Brain pericyte (primary cell): ENCODE data around the gene UQCRC1.
A peak's percentile ranks its signal among the peaks of the same experiment; 100 is the strongest.

Source experiments
- DNase-seq: peaks from one replicate; pipeline ENCODE4 v3.0.0-alpha.2; 2012; ENCODE audit warnings: low read depth, low spot score

The UQCRC1 gene

DNA sequence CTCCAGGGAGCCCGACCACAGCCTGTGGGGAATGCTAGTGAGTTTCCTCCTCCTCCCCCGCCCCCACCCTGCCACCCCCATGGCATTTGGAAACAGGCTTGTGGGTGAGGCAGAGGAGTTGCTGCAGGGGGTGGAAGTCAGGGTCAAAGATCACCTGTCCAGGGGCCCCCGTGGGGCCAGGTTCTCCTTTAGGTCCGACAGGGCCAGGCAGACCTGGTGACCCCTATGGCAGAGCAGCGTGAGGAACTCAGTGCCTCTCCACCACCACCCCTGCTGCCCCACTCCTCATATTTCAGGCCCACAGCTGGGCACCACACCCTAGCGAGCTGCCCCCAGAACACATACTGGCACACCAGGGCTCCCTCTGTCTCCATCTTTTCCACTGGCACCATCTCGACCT, 36.9 kb downstream of the UQCRC1 start:
- no peak for DNase-seq

- DNase-seq: no peak
Observed at GRCh38 chr3:48571938-48572337, 37.5 kb downstream of the UQCRC1 start.

- DNase-seq: no peak
Observed at GRCh38 chr3:48569808-48570450, 39.5 kb downstream of the UQCRC1 start.

DNA sequence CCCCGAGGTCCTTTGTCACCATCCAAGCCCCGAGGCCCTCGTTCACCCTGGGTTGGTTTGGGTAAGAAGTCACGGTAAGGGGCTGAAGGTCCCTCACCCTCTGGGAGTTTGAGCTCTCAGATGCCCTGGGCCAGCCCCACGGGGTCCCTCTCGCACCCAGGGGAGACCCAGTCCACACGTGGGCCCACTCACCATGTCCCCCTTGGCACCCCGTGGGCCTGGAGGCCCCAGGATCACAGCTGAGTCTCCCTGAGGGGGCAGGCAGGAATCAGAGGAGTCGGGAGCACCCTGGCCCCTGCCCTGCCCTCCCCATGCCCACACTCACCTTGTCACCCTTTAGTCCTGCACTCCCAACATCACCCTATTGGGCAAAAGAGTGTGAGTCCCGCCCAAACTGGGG, 40.0 kb downstream of the UQCRC1 start:
- DNase-seq: no peak

DNA sequence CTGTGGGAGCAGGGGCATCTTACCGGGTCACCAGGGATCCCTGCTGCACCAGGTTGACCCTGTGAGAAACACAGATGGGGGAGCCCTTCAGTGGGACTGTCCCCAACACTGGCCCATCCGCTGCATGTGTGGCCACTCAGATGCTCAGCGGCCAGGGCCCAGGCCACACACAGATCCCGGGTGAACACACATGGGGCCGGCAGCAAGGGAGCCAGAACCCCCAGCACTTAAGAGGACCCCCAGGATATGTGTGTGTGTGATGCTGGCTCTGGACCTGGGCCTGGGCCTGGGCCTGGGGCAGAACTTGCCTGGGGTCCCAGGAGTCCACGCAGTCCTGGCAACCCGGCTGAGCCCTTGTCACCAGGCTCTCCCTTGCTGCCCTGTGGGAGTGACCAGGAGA, 41.0 kb downstream of the UQCRC1 start:
- no peak for DNase-seq

GRCh38 chr3:48567500-48567899, 41.9 kb downstream of the UQCRC1 start:
- DNase-seq: no peak

DNA sequence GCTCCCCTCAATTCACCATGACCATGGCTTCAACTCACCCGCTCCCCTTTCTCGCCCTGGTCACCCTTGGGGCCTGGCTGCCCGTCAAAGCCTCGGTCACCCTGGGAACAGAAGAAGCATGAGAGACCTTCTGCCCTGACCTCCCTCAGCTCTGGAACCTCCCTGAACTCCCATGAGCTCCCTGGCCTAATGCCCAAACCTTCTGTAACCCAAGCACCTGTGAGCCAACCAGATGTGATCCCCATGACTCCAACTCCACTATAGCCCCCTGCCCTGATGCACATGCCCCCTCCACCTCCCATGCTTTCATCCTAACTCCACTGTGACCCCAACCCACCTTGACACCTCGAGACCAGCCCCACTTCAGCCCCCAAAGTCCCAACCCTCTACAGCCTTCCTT, 42.4 kb downstream of the UQCRC1 start:
- DNase-seq: no peak

DNA sequence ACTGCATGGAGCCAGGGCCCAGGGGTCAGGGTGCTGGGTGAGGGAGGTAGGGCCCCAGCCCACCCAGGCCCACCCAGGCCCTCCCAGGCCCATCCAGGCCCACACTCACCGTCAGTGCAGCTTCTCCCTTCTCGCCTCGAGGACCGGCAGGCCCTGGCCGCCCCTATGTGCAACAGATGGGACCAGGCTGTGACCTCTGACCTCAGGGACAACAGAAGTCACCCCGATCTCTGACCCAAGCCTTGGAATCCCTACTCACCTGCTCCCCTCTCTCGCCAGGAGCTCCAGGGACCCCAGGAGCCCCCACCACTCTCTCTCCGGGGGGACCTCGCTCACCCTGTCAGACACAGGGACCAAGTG, 43.1 kb downstream of the UQCRC1 start:
- DNase-seq: no peak

DNA sequence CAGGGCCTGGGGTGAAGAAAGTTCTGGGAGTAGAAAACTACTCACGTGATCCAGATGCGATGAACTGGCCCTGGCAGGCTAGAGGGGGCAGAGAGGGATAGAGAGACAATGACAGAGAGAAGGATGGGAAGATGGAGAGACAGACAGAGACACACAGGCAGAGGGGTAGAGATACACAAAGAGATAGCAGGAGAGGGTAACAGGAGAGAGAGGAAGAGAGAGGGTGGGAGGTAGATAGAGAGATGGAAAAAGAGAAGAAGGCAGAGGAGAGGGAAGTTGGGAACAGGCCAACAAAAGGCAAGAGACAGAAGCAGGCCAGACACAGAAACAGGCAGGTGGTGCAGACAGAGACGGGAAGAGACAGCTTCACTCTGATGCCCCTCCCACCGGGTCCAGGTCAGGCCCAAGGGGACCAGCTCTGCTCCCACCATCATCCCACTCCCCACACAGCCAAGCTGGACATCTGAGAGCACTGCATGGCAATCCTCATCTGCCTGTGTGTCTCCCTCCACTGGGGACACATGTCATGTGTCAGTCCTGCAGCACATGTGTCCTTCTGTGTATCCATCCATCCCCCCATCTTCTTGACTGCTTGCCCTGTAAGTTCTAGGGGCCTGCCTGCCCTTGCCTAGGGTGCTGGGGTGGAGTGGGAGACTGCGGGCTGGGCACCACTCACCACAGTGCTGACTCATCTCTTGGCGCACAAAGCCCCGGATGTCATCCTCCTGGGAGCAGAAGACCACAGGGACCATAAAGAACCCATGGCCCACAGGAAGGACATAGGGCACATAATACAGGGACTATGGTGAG, 43.6 kb downstream of the UQCRC1 start:
- no peak for DNase-seq

- no peak for DNase-seq
Observed at GRCh38 chr3:48565186-48565585, 44.3 kb downstream of the UQCRC1 start.

DNA sequence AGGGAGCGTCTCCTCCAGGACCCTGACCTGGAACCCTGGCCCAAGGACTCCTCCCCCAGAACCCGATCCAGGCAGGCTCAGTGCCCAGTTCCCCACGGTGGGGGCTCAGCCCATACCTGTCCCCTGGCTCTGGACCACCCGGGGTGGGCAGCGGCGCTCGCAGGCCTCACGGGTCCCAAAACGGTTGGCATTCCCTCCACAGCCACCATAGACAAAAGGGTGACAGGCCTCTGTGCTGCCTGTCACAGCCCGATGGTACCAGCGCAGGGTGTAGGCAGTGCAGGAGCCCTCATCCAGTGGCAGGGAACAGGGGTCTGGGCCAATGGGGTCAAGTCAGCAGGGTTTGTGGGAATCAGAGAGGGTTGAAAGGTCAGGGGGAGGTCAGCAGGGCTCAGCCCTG, 44.8 kb downstream of the UQCRC1 start:
- no peak for DNase-seq

- no peak for DNase-seq
Observed at GRCh38 chr3:48564022-48564421, 45.4 kb downstream of the UQCRC1 start.

- peak; percentile 84 for DNase-seq
Observed at GRCh38 chr3:48563382-48563918, 46.0 kb downstream of the UQCRC1 start, which contains the start of gene UCN2. TSS of gene UCN2 (minus strand) at chr3:48563781. CDS start at chr3:48563124, 657 bp downstream.

GRCh38 chr3:48562367-48563095, 46.9 kb downstream of the UQCRC1 start:
- no peak for DNase-seq

DNA sequence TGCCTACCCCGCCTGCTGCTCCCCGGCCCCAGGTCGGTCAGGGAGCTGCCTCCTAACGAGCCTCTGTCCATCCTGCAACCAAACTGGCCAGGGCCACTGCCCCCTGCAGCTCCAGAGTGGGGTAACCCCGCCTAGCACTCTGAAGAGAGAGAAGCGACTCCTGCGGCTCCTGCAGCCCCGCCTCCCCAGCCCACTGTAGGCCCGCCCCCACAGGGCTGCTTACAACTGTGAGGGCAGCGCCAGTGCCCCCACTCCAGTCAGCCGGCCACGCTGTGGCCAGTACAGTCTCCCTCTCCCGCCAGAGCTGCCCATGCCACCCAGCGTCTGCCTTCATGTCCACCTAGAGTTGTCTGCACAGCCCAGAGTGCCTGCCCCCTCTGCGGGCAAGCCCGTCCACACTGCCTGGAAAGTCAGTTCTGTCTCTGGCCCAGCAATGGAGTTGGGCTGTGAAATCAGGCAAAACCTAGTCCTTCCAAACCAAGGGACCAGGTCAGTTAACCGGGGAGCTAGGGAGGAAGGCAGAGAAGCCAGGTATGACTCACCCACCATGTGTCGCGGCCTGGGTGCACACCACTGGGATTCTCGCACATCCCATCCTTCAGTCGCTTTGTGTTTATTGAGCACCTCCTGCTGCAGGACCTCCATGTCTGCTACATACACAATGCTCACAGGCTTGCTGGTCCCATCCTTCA, 48.3 kb downstream of the UQCRC1 start:
- no peak for DNase-seq

GRCh38 chr3:48560648-48561018, 48.8 kb downstream of the UQCRC1 start:
- no peak for DNase-seq

GRCh38 chr3:48558493-48559134, 50.8 kb downstream of the UQCRC1 start:
- DNase-seq: no peak

DNA sequence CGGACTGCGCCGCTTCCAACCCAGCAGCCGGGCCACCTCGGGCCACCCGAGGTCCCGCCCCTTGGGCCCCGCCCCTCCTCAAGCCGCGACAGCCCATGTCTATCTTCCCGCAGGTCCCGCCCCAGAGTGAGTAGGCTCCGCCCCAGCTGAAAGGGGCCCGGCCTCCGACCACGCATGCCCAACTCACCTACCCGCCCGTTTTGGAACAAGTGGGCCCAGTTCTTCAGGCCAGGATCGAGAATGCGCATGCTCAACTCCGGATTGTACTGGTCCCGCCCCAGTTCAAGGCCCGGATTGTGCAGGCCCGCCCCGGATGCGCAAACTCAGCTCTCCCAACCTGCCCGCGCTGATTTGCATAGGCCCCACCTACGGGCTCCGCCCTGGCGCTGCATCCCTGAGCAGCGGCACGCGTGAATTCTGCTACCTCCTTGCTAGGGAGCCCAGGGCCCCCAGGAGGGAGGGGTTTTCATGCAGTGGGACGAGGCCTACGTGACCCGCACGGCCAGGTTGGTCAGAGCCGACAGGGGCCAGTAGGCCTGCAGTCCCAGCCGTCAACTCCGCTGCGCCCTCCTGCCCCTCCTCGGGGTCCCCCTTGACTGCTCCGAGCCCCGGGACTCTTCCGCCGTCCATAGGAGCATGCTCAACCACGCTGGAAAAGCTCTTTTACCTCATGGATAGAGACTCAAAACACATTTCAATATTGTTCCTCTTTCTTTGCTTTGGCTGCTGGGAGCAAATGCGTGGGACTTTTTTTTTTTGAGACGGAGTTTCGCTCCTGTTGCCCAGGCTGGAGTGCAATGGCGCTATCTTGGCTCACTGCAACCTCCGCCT, 52.4 kb downstream of the UQCRC1 start, which contains the start of gene PFKFB4:
Gene PFKFB4 (minus strand): TSS at position 8 of the 831 bp plus-strand sequence. CDS start 26 bp downstream, outside the sequence.
- DNase-seq: peak; percentile 96

- DNase-seq: no peak
Observed at GRCh38 chr3:48555949-48556795, 53.3 kb downstream of the UQCRC1 start.
